Breast epithelium (tissue), 4 donors: Measurements from ENCODE around the gene IQSEC3. TPM values are rescaled to one million over a fixed set of nuclear protein-coding genes. Genes with fewer than 3 reads are reported as not detected.

ENCODE experiments used
- DNase-seq, 2 donors: peaks; one replicate each; pipeline ENCODE4 v3.0.0-alpha.2; 2019; ENCODE audit warnings: low spot score in 2 of 2
- H3K27ac ChIP-seq, 2 donors: fragments of 200-600 bp; sonication (generic) in 1 of 2; one replicate each; pipeline ENCODE4 v1.5.1; 2016 to 2019; ENCODE audit warnings: mild to moderate bottlenecking in 1 of 2
- H3K27me3 ChIP-seq, 2 donors: fragments of 200-600 bp; sonication (generic) in 1 of 2; one replicate each; pipeline versions ENCODE4 v1.5.1 to v1.6.0; 2017 to 2019; ENCODE audit warnings: control low read depth in 1 of 2, mild to moderate bottlenecking in 1 of 2
- H3K36me3 ChIP-seq: fragments of 200-600 bp; one replicate; pipeline ENCODE4 v1.5.1; 2019
- H3K4me1 ChIP-seq, 2 donors: fragments of 200-600 bp; sonication (generic); one replicate each; pipeline ENCODE4 v1.5.1; 2016 to 2019; ENCODE audit warnings: control low read depth in 1 of 2
- H3K4me3 ChIP-seq, 3 donors: fragments of 200-600 bp; sonication (generic); 1 replicate in 2 of 3; 2 replicates in 1 of 3; pipeline ENCODE4 v1.5.1; 2016 to 2019; ENCODE audit warnings: mild to moderate bottlenecking in 3 of 3, moderate library complexity in 2 of 3
- H3K9me3 ChIP-seq, 2 donors: fragments of 200-600 bp; sonication (generic) in 1 of 2; one replicate each; pipeline ENCODE4 v1.5.1; 2016 to 2019; ENCODE audit warnings: control low read depth in 1 of 2
- CTCF ChIP-seq, 3 donors: fragments of 450-650 bp; IDR thresholded peaks; one replicate each; pipeline ENCODE4 v1.5.1; 2016 to 2017; ENCODE audit warnings: antibody characterized with exemption in 3 of 3, mild to moderate bottlenecking in 3 of 3, moderate library complexity in 3 of 3
- POLR2A ChIP-seq: fragments of 450-650 bp; IDR thresholded peaks from one replicate; pipeline ENCODE4 v1.6.1; 2016; ENCODE audit warnings: antibody characterized with exemption, mild to moderate bottlenecking, moderate library complexity
- POLR2AphosphoS5 ChIP-seq, 3 donors: sonication (generic); formaldehyde crosslinking; IDR thresholded peaks; one replicate each; pipeline ENCODE4 v1.6.1; 2017; ENCODE audit warnings: antibody characterized with exemption in 3 of 3
- intact Hi-C: fragments of 100-400 bp; cut with DNase I; formaldehyde crosslinking; loops from one replicate; pipeline ENCODE4 v1.15.1; 2023; ENCODE audit warnings: low total_unique reads
- total RNA-seq, 3 donors: library from RNA; depleted of rRNA; stranded (reverse); fragments of >200 nt; gene quantifications; one replicate each; pipeline ENCODE4 v1.1.0, GENCODE V29; 2016

IQSEC3 gene
- total RNA-seq, 3 donors from 2014 or later = 0.64 to 0.98 (median 0.73) TPM

- Histone ChIP-seq H3K4me1 (no peaks in the 10 kb centered on the region), H3K27ac (no peak overlapping the region), H3K36me3 (no peaks in the 10 kb centered on the region), H3K9me3 (no peaks in the 10 kb centered on the region), H3K27me3 (peaks cover 0 to 11% of the 10 kb centered on the region in 2 donors), H3K4me3 (no peak overlapping the region)
- TF ChIP-seq CTCF (IDR thresholded peaks at IDR 0.05) = no peak
- no peak for TF ChIP-seq POLR2AphosphoS5 (IDR thresholded peaks at IDR 0.05)
- TF ChIP-seq POLR2A = no peak
- DNase-seq = no peak
- intact Hi-C loops = no loop called here
Measured at GRCh38 chr12:194276-194675, 127.7 kb downstream of the IQSEC3 start.

DNA sequence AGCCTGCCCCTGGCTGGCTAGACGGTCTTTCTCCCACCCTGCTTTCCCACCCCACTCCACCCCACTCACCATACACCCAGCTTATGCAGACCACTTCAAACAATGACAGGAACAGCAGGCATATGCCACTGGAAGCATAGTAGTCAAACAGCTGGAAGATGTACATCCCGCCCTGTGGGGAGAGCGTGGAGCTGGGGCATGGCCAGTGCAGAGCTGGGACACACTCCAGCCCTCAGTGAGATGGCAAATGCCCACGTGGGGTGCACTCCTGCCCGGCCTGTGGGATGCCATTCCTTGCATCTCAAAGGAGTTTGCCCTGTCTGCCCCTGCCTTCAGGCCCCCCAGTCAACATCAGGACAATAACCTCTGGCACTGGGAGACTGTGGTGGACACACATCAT lies 128.6 kb downstream of the IQSEC3 start:
- intact Hi-C loops = no loop called here
- H3K9me3 ChIP-seq = no peaks in the 10 kb centered on the region
- no peaks in the 10 kb centered on the region for H3K36me3 ChIP-seq
- peaks cover 0 to 11% of the 10 kb centered on the region in 2 donors for H3K27me3 ChIP-seq
- H3K4me1 ChIP-seq = no peaks in the 10 kb centered on the region
- H3K4me3 ChIP-seq = no peak overlapping the region
- no peak for DNase-seq
- TF ChIP-seq POLR2AphosphoS5 (IDR thresholded peaks at IDR 0.05) (no peak), POLR2A (no peak), CTCF (IDR thresholded peaks at IDR 0.05) (no peak)
- no peak overlapping the region for H3K27ac ChIP-seq

GRCh38 chr12:195951-196350 lies 129.4 kb downstream of the IQSEC3 start:
- intact Hi-C loops = no loop called here
- no peak for TF ChIP-seq CTCF (IDR thresholded peaks at IDR 0.05)
- TF ChIP-seq POLR2A = no peak
- no peak for TF ChIP-seq POLR2AphosphoS5 (IDR thresholded peaks at IDR 0.05)
- Histone ChIP-seq H3K9me3 (no peaks in the 10 kb centered on the region), H3K27me3 (peaks cover 0 to 11% of the 10 kb centered on the region in 2 donors), H3K4me1 (no peaks in the 10 kb centered on the region), H3K36me3 (no peaks in the 10 kb centered on the region), H3K27ac (no peak overlapping the region), H3K4me3 (no peak overlapping the region)
- no peak for DNase-seq

DNA sequence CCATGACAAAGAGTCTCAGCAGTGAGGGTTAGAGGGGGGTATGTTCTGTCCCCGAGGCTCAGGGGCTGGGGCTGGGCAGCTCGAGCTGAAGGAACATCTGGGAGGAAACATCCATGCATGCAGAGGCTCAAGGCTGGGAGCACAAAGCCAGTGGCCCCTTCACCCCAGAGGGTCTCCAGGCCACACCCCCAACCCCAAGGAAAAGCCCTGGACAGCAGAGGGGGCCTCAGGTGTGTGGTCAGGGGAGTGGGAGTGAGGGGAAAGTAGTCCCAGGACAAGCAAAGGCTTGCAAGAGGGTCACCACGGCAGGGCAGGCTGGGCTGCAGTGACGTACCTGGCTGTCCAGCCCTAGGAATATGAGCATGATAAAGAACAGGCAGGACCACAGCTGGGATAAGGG lies 129.9 kb downstream of the IQSEC3 start:
- Histone ChIP-seq H3K36me3 (no peaks in the 10 kb centered on the region), H3K9me3 (no peaks in the 10 kb centered on the region), H3K4me3 (no peak overlapping the region), H3K4me1 (no peaks in the 10 kb centered on the region), H3K27me3 (peaks cover 0 to 11% of the 10 kb centered on the region in 2 donors), H3K27ac (no peak overlapping the region)
- intact Hi-C loops = no loop called here
- no peak for TF ChIP-seq POLR2AphosphoS5 (IDR thresholded peaks at IDR 0.05)
- TF ChIP-seq CTCF (IDR thresholded peaks at IDR 0.05) = no peak
- TF ChIP-seq POLR2A = no peak
- no peak for DNase-seq

- peaks cover 0 to 11% of the 10 kb centered on the region in 2 donors for H3K27me3 ChIP-seq
- H3K27ac ChIP-seq = no peak overlapping the region
- intact Hi-C loops = no loop called here
- H3K9me3 ChIP-seq = no peaks in the 10 kb centered on the region
- H3K4me1 ChIP-seq = no peaks in the 10 kb centered on the region
- no peak overlapping the region for H3K4me3 ChIP-seq
- TF ChIP-seq POLR2A (no peak), CTCF (IDR thresholded peaks at IDR 0.05) (no peak), POLR2AphosphoS5 (IDR thresholded peaks at IDR 0.05) (no peak)
- H3K36me3 ChIP-seq = no peaks in the 10 kb centered on the region
- no peak for DNase-seq
Measured at GRCh38 chr12:197347-197746, 130.8 kb downstream of the IQSEC3 start.
